Measurements from ENCODE around the gene INO80B.
A peak's percentile ranks its signal among the peaks of the same experiment; 100 is the strongest.
"Not testable (repeated sequence)": the region's sequence is repeated elsewhere in the genome, so short reads cannot be mapped to it uniquely, and the experiment has no call there.

The INO80B gene

GRCh38 chr2:74461187-74462053 is 6.5 kb downstream of the INO80B start:
- Mint-ChIP-seq H3K27ac (ENCODE audit: low read depth) (peak overlapping the region; percentile 32), H3K4me3 (no peak overlapping the region), H3K4me1 (peaks cover 61% of the 10 kb centered on the region), H3K36me3 (ENCODE audit: insufficient read depth) (peaks cover 34% of the 10 kb centered on the region), H3K9me3 (no peaks in the 10 kb centered on the region), H3K27me3 (no peaks in the 10 kb centered on the region)
- ATAC-seq (replicated peaks; ENCODE audit: extremely low read depth, poor library complexity, severe bottlenecking) (no peak), DNase-seq (ENCODE audit: low spot score in 2 of 2) (no peak)

- Mint-ChIP-seq H3K27me3 (no peaks in the 10 kb centered on the region), H3K27ac (ENCODE audit: low read depth) (peak overlapping the region; percentile 32), H3K4me3 (peak overlapping the region; percentile 50), H3K4me1 (peaks cover 53% of the 10 kb centered on the region), H3K9me3 (no peaks in the 10 kb centered on the region), H3K36me3 (ENCODE audit: insufficient read depth) (peaks cover 30% of the 10 kb centered on the region)
- DNase-seq (ENCODE audit: low spot score in 2 of 2) (no peak), ATAC-seq (replicated peaks; ENCODE audit: extremely low read depth, poor library complexity, severe bottlenecking) (no peak)
These were observed 7.3 kb downstream of the INO80B start for GRCh38 chr2:74462054-74462785.

- DNase-seq (ENCODE audit: low spot score in 2 of 2), result no peak
- Mint-ChIP-seq H3K36me3 (ENCODE audit: insufficient read depth) (peaks cover 26% of the 10 kb centered on the region), H3K27me3 (no peaks in the 10 kb centered on the region), H3K4me1 (peaks cover 47% of the 10 kb centered on the region), H3K27ac (ENCODE audit: low read depth) (no peak overlapping the region), H3K4me3 (peak overlapping the region; percentile 50), H3K9me3 (no peaks in the 10 kb centered on the region)
- ATAC-seq (replicated peaks; ENCODE audit: extremely low read depth, poor library complexity, severe bottlenecking), result no peak
These were observed 7.9 kb downstream of the INO80B start for GRCh38 chr2:74462786-74463105.

GRCh38 chr2:74464406-74464805 is 9.5 kb downstream of the INO80B start:
- Mint-ChIP-seq H3K9me3 (no peaks in the 10 kb centered on the region), H3K27ac (ENCODE audit: low read depth) (peak overlapping the region; percentile 98), H3K36me3 (ENCODE audit: insufficient read depth) (peaks cover 18% of the 10 kb centered on the region), H3K4me1 (peaks cover 32% of the 10 kb centered on the region), H3K27me3 (no peaks in the 10 kb centered on the region), H3K4me3 (peak overlapping the region; percentile 96)
- no peak for ATAC-seq (replicated peaks; ENCODE audit: extremely low read depth, poor library complexity, severe bottlenecking)
- DNase-seq (ENCODE audit: low spot score in 2 of 2), result no peak

GRCh38 chr2:74470742-74471141 is 15.9 kb downstream of the INO80B start:
- not testable (repeated sequence) for DNase-seq (ENCODE audit: low spot score in 2 of 2); ATAC-seq (replicated peaks; ENCODE audit: extremely low read depth, poor library complexity, severe bottlenecking); H3K27me3 Mint-ChIP-seq; H3K9me3 Mint-ChIP-seq
- peaks cover 27% of the 10 kb centered on the region for H3K4me1 Mint-ChIP-seq
- H3K36me3 Mint-ChIP-seq (ENCODE audit: insufficient read depth), result peaks cover 32% of the 10 kb centered on the region
- peak overlapping the region; percentile 45 for H3K4me3 Mint-ChIP-seq
- H3K27ac Mint-ChIP-seq (ENCODE audit: low read depth), result peak overlapping the region; percentile 93

- Mint-ChIP-seq H3K27ac (ENCODE audit: low read depth) (peak overlapping the region; percentile 97), H3K9me3 (no peaks in the 10 kb centered on the region), H3K4me3 (peak overlapping the region; percentile 97), H3K4me1 (peaks cover 24% of the 10 kb centered on the region), H3K27me3 (no peaks in the 10 kb centered on the region), H3K36me3 (ENCODE audit: insufficient read depth) (peaks cover 28% of the 10 kb centered on the region)
- DNase-seq (ENCODE audit: low spot score in 2 of 2), result no peak
- ATAC-seq (replicated peaks; ENCODE audit: extremely low read depth, poor library complexity, severe bottlenecking), result no peak
These were observed 16.6 kb downstream of the INO80B start for GRCh38 chr2:74471332-74472065.

GRCh38 chr2:74472086-74472944 is 17.4 kb downstream of the INO80B start, which contains the start of gene MRPL53:
TSS of gene MRPL53 (minus strand) at chr2:74472680. CDS start at chr2:74472660, 20 bp downstream.
- Mint-ChIP-seq H3K4me3 (peak within 1 kb of the TSS; percentile 97), H3K27me3 (no peaks in the 10 kb centered on the region), H3K4me1 (peaks cover 24% of the 10 kb centered on the region), H3K36me3 (ENCODE audit: insufficient read depth) (peaks cover 29% of the 10 kb centered on the region), H3K9me3 (no peaks in the 10 kb centered on the region), H3K27ac (ENCODE audit: low read depth) (peak within 1 kb of the TSS; percentile 97)
- ATAC-seq (replicated peaks; ENCODE audit: extremely low read depth, poor library complexity, severe bottlenecking), result peak; percentile 96
- peak; percentile 93 to 98 for DNase-seq (ENCODE audit: low spot score in 2 of 2)

GRCh38 chr2:74472945-74473258 is 18.0 kb downstream of the INO80B start:
- Mint-ChIP-seq H3K36me3 (ENCODE audit: insufficient read depth) (peaks cover 30% of the 10 kb centered on the region), H3K27ac (ENCODE audit: low read depth) (peak overlapping the region; percentile 97), H3K27me3 (no peaks in the 10 kb centered on the region), H3K9me3 (no peaks in the 10 kb centered on the region), H3K4me1 (peaks cover 24% of the 10 kb centered on the region), H3K4me3 (peak overlapping the region; percentile 97)
- DNase-seq (ENCODE audit: low spot score in 2 of 2) (no peak), ATAC-seq (replicated peaks; ENCODE audit: extremely low read depth, poor library complexity, severe bottlenecking) (no peak)

GRCh38 chr2:74474481-74474880 is 19.6 kb downstream of the INO80B start:
- H3K36me3 Mint-ChIP-seq (ENCODE audit: insufficient read depth), result peaks cover 34% of the 10 kb centered on the region
- ATAC-seq (replicated peaks; ENCODE audit: extremely low read depth, poor library complexity, severe bottlenecking), result no peak
- peaks cover 29% of the 10 kb centered on the region for H3K4me1 Mint-ChIP-seq
- peak overlapping the region; percentile 7 for H3K4me3 Mint-ChIP-seq
- H3K27ac Mint-ChIP-seq (ENCODE audit: low read depth), result peak overlapping the region; percentile 61
- no peak for DNase-seq (ENCODE audit: low spot score in 2 of 2)
- H3K9me3 Mint-ChIP-seq, result no peaks in the 10 kb centered on the region
- H3K27me3 Mint-ChIP-seq, result no peaks in the 10 kb centered on the region

GRCh38 chr2:74474899-74475298 is 20.0 kb downstream of the INO80B start:
- Mint-ChIP-seq H3K9me3 (no peaks in the 10 kb centered on the region), H3K4me3 (no peak overlapping the region), H3K27me3 (no peaks in the 10 kb centered on the region), H3K4me1 (peaks cover 29% of the 10 kb centered on the region), H3K36me3 (ENCODE audit: insufficient read depth) (peaks cover 36% of the 10 kb centered on the region), H3K27ac (ENCODE audit: low read depth) (no peak overlapping the region)
- no peak for ATAC-seq (replicated peaks; ENCODE audit: extremely low read depth, poor library complexity, severe bottlenecking)
- DNase-seq (ENCODE audit: low spot score in 2 of 2), result no peak

- peaks cover 29% of the 10 kb centered on the region for H3K36me3 Mint-ChIP-seq (ENCODE audit: insufficient read depth)
- no peaks in the 10 kb centered on the region for H3K27me3 Mint-ChIP-seq
- no peak for DNase-seq (ENCODE audit: low spot score in 2 of 2)
- peaks cover 28% of the 10 kb centered on the region for H3K4me1 Mint-ChIP-seq
- ATAC-seq (replicated peaks; ENCODE audit: extremely low read depth, poor library complexity, severe bottlenecking), result no peak
- peak overlapping the region; percentile 94 for H3K4me3 Mint-ChIP-seq
- H3K27ac Mint-ChIP-seq (ENCODE audit: low read depth), result no peak overlapping the region
- H3K9me3 Mint-ChIP-seq, result no peaks in the 10 kb centered on the region
These were observed 26.5 kb downstream of the INO80B start for GRCh38 chr2:74481431-74481830.
